ENCODE data around the gene AGFG1.

Gene AGFG1

DNA sequence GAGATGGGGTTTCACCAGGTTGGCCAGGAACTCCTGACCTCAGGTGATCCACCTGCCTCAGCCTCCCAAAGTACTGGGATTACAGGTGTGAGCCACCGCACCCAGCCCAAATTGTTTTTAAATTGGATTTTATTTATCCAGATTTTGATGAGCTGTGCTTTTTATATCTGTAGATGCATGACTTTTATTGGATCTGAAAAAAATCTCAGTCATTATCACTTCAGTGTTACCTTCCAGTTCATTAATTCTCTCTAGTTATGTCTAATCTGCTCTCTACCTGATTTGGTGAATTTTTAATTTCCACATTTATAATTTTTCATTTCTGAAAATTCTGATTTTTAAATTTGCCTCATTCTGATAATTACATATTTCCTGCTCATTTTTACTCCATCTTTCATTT, 13.5 kb downstream of the AGFG1 start:
- Histone ChIP-seq H3K9me3 (ENCODE audit: insufficient read depth, low read length, severe bottlenecking) (no peaks in the 10 kb centered on the region), H3K4me1 (ENCODE audit: insufficient read depth, low read length) (no peaks in the 10 kb centered on the region), H3K79me2 (ENCODE audit: insufficient read depth, low read length) (peaks cover 98% of the 10 kb centered on the region), H3K9ac (ENCODE audit: low read depth, low read length) (no peak overlapping the region), H3K4me2 (ENCODE audit: insufficient read depth, low read length) (no peak overlapping the region), H3K27ac (ENCODE audit: low read length) (no peak overlapping the region), H2AFZ (ENCODE audit: low read depth, low read length) (no peak overlapping the region), H3K27me3 (ENCODE audit: insufficient read depth, low read length, poor library complexity) (no peaks in the 10 kb centered on the region), H3K4me3 (ENCODE audit: low read depth in 1 of 2, low read length in 2 of 2) (no peak overlapping the region), H4K20me1 (ENCODE audit: insufficient read depth, low read length) (peaks cover 67% of the 10 kb centered on the region), H3K36me3 (ENCODE audit: insufficient read depth, low read length) (no peaks in the 10 kb centered on the region)
- DNase-seq (no peak), ATAC-seq (ENCODE audit: insufficient read depth, low read depth) (no peak)
- TF ChIP-seq EZH2 (IDR thresholded peaks at IDR 0.05; ENCODE audit: borderline replicate concordance, low read depth, low read length, severe bottlenecking): no peak
- TF ChIP-seq, protein P1, sequence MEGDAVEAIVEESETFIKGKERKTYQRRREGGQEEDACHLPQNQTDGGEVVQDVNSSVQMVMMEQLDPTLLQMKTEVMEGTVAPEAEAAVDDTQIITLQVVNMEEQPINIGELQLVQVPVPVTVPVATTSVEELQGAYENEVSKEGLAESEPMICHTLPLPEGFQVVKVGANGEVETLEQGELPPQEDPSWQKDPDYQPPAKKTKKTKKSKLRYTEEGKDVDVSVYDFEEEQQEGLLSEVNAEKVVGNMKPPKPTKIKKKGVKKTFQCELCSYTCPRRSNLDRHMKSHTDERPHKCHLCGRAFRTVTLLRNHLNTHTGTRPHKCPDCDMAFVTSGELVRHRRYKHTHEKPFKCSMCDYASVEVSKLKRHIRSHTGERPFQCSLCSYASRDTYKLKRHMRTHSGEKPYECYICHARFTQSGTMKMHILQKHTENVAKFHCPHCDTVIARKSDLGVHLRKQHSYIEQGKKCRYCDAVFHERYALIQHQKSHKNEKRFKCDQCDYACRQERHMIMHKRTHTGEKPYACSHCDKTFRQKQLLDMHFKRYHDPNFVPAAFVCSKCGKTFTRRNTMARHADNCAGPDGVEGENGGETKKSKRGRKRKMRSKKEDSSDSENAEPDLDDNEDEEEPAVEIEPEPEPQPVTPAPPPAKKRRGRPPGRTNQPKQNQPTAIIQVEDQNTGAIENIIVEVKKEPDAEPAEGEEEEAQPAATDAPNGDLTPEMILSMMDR (IDR thresholded peaks at IDR 0.05; ENCODE audit: borderline replicate concordance, extremely low read depth, low read length, poor library complexity, severe bottlenecking): no peak

GRCh38 chr2:227486688-227487087, 14.7 kb downstream of the AGFG1 start:
- Histone ChIP-seq H4K20me1 (ENCODE audit: insufficient read depth, low read length) (peaks cover 60% of the 10 kb centered on the region), H3K27ac (ENCODE audit: low read length) (no peak overlapping the region), H3K9me3 (ENCODE audit: insufficient read depth, low read length, severe bottlenecking) (no peaks in the 10 kb centered on the region), H2AFZ (ENCODE audit: low read depth, low read length) (no peak overlapping the region), H3K9ac (ENCODE audit: low read depth, low read length) (no peak overlapping the region), H3K4me1 (ENCODE audit: insufficient read depth, low read length) (no peaks in the 10 kb centered on the region), H3K79me2 (ENCODE audit: insufficient read depth, low read length) (peaks cover 97% of the 10 kb centered on the region), H3K4me2 (ENCODE audit: insufficient read depth, low read length) (no peak overlapping the region), H3K4me3 (ENCODE audit: low read depth in 1 of 2, low read length in 2 of 2) (no peak overlapping the region), H3K36me3 (ENCODE audit: insufficient read depth, low read length) (no peaks in the 10 kb centered on the region), H3K27me3 (ENCODE audit: insufficient read depth, low read length, poor library complexity) (no peaks in the 10 kb centered on the region)
- no peak for DNase-seq
- TF ChIP-seq, protein P1 (IDR thresholded peaks at IDR 0.05; ENCODE audit: borderline replicate concordance, extremely low read depth, low read length, poor library complexity, severe bottlenecking): no peak
- TF ChIP-seq EZH2 (IDR thresholded peaks at IDR 0.05; ENCODE audit: borderline replicate concordance, low read depth, low read length, severe bottlenecking): no peak
- ATAC-seq (ENCODE audit: insufficient read depth, low read depth): no peak

GRCh38 chr2:227488045-227488444, 16.1 kb downstream of the AGFG1 start:
- Histone ChIP-seq H3K36me3 (ENCODE audit: insufficient read depth, low read length) (peaks cover 3% of the 10 kb centered on the region; the same call in 1 of the 2 replicates), H3K27ac (ENCODE audit: low read length) (no peak overlapping the region), H3K4me3 (ENCODE audit: low read depth in 1 of 2, low read length in 2 of 2) (no peak overlapping the region), H3K4me1 (ENCODE audit: insufficient read depth, low read length) (no peaks in the 10 kb centered on the region), H3K9me3 (ENCODE audit: insufficient read depth, low read length, severe bottlenecking) (no peaks in the 10 kb centered on the region), H3K9ac (ENCODE audit: low read depth, low read length) (no peak overlapping the region), H3K4me2 (ENCODE audit: insufficient read depth, low read length) (no peak overlapping the region), H3K79me2 (ENCODE audit: insufficient read depth, low read length) (peaks cover 96% of the 10 kb centered on the region), H3K27me3 (ENCODE audit: insufficient read depth, low read length, poor library complexity) (no peaks in the 10 kb centered on the region), H4K20me1 (ENCODE audit: insufficient read depth, low read length) (peaks cover 52% of the 10 kb centered on the region), H2AFZ (ENCODE audit: low read depth, low read length) (no peak overlapping the region)
- no peak for TF ChIP-seq EZH2 (IDR thresholded peaks at IDR 0.05; ENCODE audit: borderline replicate concordance, low read depth, low read length, severe bottlenecking)
- TF ChIP-seq, protein P1 (IDR thresholded peaks at IDR 0.05; ENCODE audit: borderline replicate concordance, extremely low read depth, low read length, poor library complexity, severe bottlenecking): no peak
- DNase-seq: no peak
- no peak for ATAC-seq (ENCODE audit: insufficient read depth, low read depth)

GRCh38 chr2:227491386-227491785, 19.4 kb downstream of the AGFG1 start:
- Histone ChIP-seq H3K27ac (ENCODE audit: low read length) (no peak overlapping the region), H3K9me3 (ENCODE audit: insufficient read depth, low read length, severe bottlenecking) (no peaks in the 10 kb centered on the region), H3K9ac (ENCODE audit: low read depth, low read length) (no peak overlapping the region), H2AFZ (ENCODE audit: low read depth, low read length) (no peak overlapping the region), H3K4me2 (ENCODE audit: insufficient read depth, low read length) (no peak overlapping the region), H4K20me1 (ENCODE audit: insufficient read depth, low read length) (peaks cover 41% of the 10 kb centered on the region), H3K4me1 (ENCODE audit: insufficient read depth, low read length) (no peaks in the 10 kb centered on the region), H3K79me2 (ENCODE audit: insufficient read depth, low read length) (peaks cover 95% of the 10 kb centered on the region), H3K36me3 (ENCODE audit: insufficient read depth, low read length) (peaks cover 27% of the 10 kb centered on the region), H3K27me3 (ENCODE audit: insufficient read depth, low read length, poor library complexity) (no peaks in the 10 kb centered on the region), H3K4me3 (ENCODE audit: low read depth in 1 of 2, low read length in 2 of 2) (no peak overlapping the region)
- ATAC-seq (ENCODE audit: insufficient read depth, low read depth) (no peak), DNase-seq (no peak)
- TF ChIP-seq, protein P1 (IDR thresholded peaks at IDR 0.05; ENCODE audit: borderline replicate concordance, extremely low read depth, low read length, poor library complexity, severe bottlenecking): no peak
- no peak for TF ChIP-seq EZH2 (IDR thresholded peaks at IDR 0.05; ENCODE audit: borderline replicate concordance, low read depth, low read length, severe bottlenecking)
